ENCODE data around the gene CDYL. TPM values are rescaled to one million over a fixed set of nuclear protein-coding genes. Genes with fewer than 3 reads are reported as not detected.

The CDYL gene
- total RNA-seq, 1 donor from 2014 or later: 53.5 TPM

GRCh38 chr6:4930025-4930691 is 154.0 kb downstream of the CDYL start:
- H3K4me3 Mint-ChIP-seq: no peak overlapping the region
- peaks cover 8% of the 10 kb centered on the region for H3K9me3 Mint-ChIP-seq
- Histone ChIP-seq H3F3A (ENCODE audit: low read depth) (no peaks in the 10 kb centered on the region), H3K27me3 (no peaks in the 10 kb centered on the region), H3K4me3 (no peak overlapping the region), H3K27ac (no peak overlapping the region), H3K9me3 (ENCODE audit: low read depth) (no peaks in the 10 kb centered on the region), H3K9ac (no peak overlapping the region), H3K36me3 (no peaks in the 10 kb centered on the region), H3K4me1 (peaks cover 20% of the 10 kb centered on the region), H3K4me2 (no peak overlapping the region), H3K79me2 (ENCODE audit: low read depth) (peaks cover 88% of the 10 kb centered on the region), H2AFZ (replicated peaks) (no peak overlapping the region), H4K20me1 (ENCODE audit: low read depth) (peaks cover 38% of the 10 kb centered on the region)
- TF ChIP-seq EZH2 (IDR thresholded peaks at IDR 0.05) (no peak), EZH2phosphoT487 (IDR thresholded peaks at IDR 0.05) (no peak)
- TF ChIP-seq, protein P1, sequence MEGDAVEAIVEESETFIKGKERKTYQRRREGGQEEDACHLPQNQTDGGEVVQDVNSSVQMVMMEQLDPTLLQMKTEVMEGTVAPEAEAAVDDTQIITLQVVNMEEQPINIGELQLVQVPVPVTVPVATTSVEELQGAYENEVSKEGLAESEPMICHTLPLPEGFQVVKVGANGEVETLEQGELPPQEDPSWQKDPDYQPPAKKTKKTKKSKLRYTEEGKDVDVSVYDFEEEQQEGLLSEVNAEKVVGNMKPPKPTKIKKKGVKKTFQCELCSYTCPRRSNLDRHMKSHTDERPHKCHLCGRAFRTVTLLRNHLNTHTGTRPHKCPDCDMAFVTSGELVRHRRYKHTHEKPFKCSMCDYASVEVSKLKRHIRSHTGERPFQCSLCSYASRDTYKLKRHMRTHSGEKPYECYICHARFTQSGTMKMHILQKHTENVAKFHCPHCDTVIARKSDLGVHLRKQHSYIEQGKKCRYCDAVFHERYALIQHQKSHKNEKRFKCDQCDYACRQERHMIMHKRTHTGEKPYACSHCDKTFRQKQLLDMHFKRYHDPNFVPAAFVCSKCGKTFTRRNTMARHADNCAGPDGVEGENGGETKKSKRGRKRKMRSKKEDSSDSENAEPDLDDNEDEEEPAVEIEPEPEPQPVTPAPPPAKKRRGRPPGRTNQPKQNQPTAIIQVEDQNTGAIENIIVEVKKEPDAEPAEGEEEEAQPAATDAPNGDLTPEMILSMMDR (IDR thresholded peaks at IDR 0.05): no peak
- peaks cover 9% of the 10 kb centered on the region for H3K36me3 Mint-ChIP-seq
- no peak for DNase-seq (ENCODE audit: low spot score)
- peaks cover 3% of the 10 kb centered on the region for H3K27me3 Mint-ChIP-seq (ENCODE audit: insufficient read depth, low read depth)
- peaks cover 10% of the 10 kb centered on the region for H3K4me1 Mint-ChIP-seq
- H3K27ac Mint-ChIP-seq: no peak overlapping the region

GRCh38 chr6:4931530-4932227 is 155.5 kb downstream of the CDYL start:
- H3K27me3 ChIP-seq: no peaks in the 10 kb centered on the region
- H3K9me3 ChIP-seq (ENCODE audit: low read depth): no peaks in the 10 kb centered on the region
- Mint-ChIP-seq H3K4me1 (peaks cover 16% of the 10 kb centered on the region), H3K27ac (peak overlapping the region; percentile 33), H3K9me3 (peaks cover 8% of the 10 kb centered on the region), H3K36me3 (peaks cover 12% of the 10 kb centered on the region), H3K27me3 (ENCODE audit: insufficient read depth, low read depth) (peaks cover 3% of the 10 kb centered on the region), H3K4me3 (no peak overlapping the region)
- H3K9ac ChIP-seq: no peak overlapping the region
- peaks cover 20% of the 10 kb centered on the region for H3K4me1 ChIP-seq
- no peaks in the 10 kb centered on the region for H3F3A ChIP-seq (ENCODE audit: low read depth)
- no peak overlapping the region for H3K4me3 ChIP-seq
- H3K27ac ChIP-seq: no peak overlapping the region
- TF ChIP-seq EZH2 (IDR thresholded peaks at IDR 0.05): no peak
- TF ChIP-seq, protein P1 (IDR thresholded peaks at IDR 0.05): no peak
- TF ChIP-seq EZH2phosphoT487 (IDR thresholded peaks at IDR 0.05): no peak
- no peak overlapping the region for H3K4me2 ChIP-seq
- H3K79me2 ChIP-seq (ENCODE audit: low read depth): peaks cover 72% of the 10 kb centered on the region
- peaks cover 41% of the 10 kb centered on the region for H4K20me1 ChIP-seq (ENCODE audit: low read depth)
- H3K36me3 ChIP-seq: no peaks in the 10 kb centered on the region
- peak; percentile 36 for DNase-seq (ENCODE audit: low spot score)
- H2AFZ ChIP-seq (replicated peaks): no peak overlapping the region

DNA sequence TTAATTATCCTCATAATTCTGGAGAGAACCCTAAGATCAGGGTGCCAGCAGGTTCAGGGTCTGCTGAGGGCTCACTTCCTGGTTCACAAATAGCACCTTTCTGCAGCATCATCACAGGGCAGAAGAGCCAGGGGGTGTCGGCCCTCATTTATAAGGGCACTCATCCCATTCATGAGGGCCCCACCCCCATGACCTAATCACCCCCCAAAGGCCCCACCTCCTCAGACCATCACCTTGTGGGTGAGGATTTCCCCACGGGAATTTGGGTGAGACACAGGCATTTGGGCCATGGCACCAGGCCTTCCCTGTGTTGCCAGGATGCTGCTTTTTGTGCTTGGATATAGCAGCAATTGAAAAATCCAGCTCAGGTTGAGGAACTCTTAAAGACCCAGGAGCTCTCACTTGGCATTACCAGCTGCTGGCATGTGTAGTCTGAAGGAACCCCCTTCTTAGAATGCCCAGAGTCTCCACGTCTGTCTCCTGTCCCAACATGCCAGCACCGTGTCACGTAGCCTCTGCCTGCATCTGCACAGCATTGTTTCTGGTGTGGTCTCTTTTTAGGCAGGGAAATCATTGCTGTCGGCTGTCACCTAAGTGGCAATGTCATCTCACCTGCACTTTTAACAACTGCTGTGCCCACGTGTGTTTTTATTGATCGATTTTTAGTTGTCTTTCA is 156.2 kb downstream of the CDYL start:
- Histone ChIP-seq H3K9ac (no peak overlapping the region), H3K79me2 (ENCODE audit: low read depth) (peaks cover 66% of the 10 kb centered on the region), H3K36me3 (no peaks in the 10 kb centered on the region), H3K4me2 (no peak overlapping the region), H3K4me3 (no peak overlapping the region), H3K4me1 (peaks cover 20% of the 10 kb centered on the region), H3F3A (ENCODE audit: low read depth) (no peaks in the 10 kb centered on the region), H2AFZ (replicated peaks) (no peak overlapping the region), H3K9me3 (ENCODE audit: low read depth) (no peaks in the 10 kb centered on the region), H4K20me1 (ENCODE audit: low read depth) (peaks cover 41% of the 10 kb centered on the region), H3K27ac (no peak overlapping the region), H3K27me3 (no peaks in the 10 kb centered on the region)
- Mint-ChIP-seq H3K27ac (no peak overlapping the region), H3K27me3 (ENCODE audit: insufficient read depth, low read depth) (peaks cover 3% of the 10 kb centered on the region), H3K4me3 (no peak overlapping the region), H3K36me3 (peaks cover 12% of the 10 kb centered on the region), H3K4me1 (peaks cover 16% of the 10 kb centered on the region), H3K9me3 (peaks cover 4% of the 10 kb centered on the region)
- DNase-seq (ENCODE audit: low spot score): no peak
- TF ChIP-seq EZH2phosphoT487 (IDR thresholded peaks at IDR 0.05): no peak
- TF ChIP-seq, protein P1 (IDR thresholded peaks at IDR 0.05): no peak
- no peak for TF ChIP-seq EZH2 (IDR thresholded peaks at IDR 0.05)

Data from neural progenitor cell (in vitro differentiated cells).